Astrocyte (in vitro differentiated cells and primary cell): ENCODE measurements around the gene WNT5B.

Experiments
- CTCF ChIP-seq: IDR thresholded peaks from 2 replicates; pipeline ENCODE4 v1.5.1; 2011; ENCODE audit warnings: low read depth, mild to moderate bottlenecking, inconsistent platforms, low read length, moderate library complexity; ENCODE audit not compliant: insufficient read depth
- EZH2 ChIP-seq: IDR thresholded peaks from 2 replicates; pipeline ENCODE4 v1.6.1; 2012; ENCODE audit warnings: mild to moderate bottlenecking, low read length, inconsistent platforms; ENCODE audit not compliant: insufficient read depth

- peak; percentile 25 for TF ChIP-seq CTCF
- TF ChIP-seq EZH2 = no peak
Measured at GRCh38 chr12:1662761-1663439, 33.9 kb downstream of the WNT5B start.
